GM23248 (cell line): Measurements from ENCODE around the gene SELENBP1. TPM values are rescaled to one million over a fixed set of nuclear protein-coding genes. Genes with fewer than 3 reads are reported as not detected.

ENCODE experiments used
- DNase-seq: peaks from one replicate; pipeline ENCODE4 v3.0.0-alpha.2; 2015
- H2AFZ ChIP-seq: fragments of 200-600 bp; sonication (generic); 2 replicates; pipeline ENCODE4 v1.6.1; 2016; ENCODE audit warnings: antibody characterized with exemption
- H3F3A ChIP-seq: fragments of 200-600 bp; sonication (generic); 2 replicates; pipeline ENCODE4 v1.6.1; 2016; ENCODE audit warnings: mild to moderate bottlenecking, antibody characterized with exemption, mixed run types; ENCODE audit not compliant: insufficient read depth
- H3K27ac ChIP-seq: fragments of 200-600 bp; sonication (generic); 2 replicates; pipeline ENCODE4 v1.5.1; 2016; ENCODE audit warnings: mild to moderate bottlenecking
- H3K27me3 ChIP-seq: fragments of 200-600 bp; sonication (generic); replicated peaks from 2 replicates; pipeline ENCODE4 v1.6.1; 2016; ENCODE audit warnings: mild to moderate bottlenecking; ENCODE audit not compliant: insufficient read depth
- H3K36me3 ChIP-seq: fragments of 200-600 bp; sonication (generic); 2 replicates; pipeline ENCODE4 v1.6.1; 2016; ENCODE audit warnings: low read depth, mild to moderate bottlenecking
- H3K4me1 ChIP-seq: fragments of 200-600 bp; sonication (generic); 2 replicates; pipeline ENCODE4 v1.6.1; 2016; ENCODE audit warnings: mild to moderate bottlenecking; ENCODE audit not compliant: insufficient read depth
- H3K4me2 ChIP-seq: fragments of 200-600 bp; sonication (generic); one replicate; pipeline ENCODE4 v1.6.1; 2016; ENCODE audit warnings: mild to moderate bottlenecking; ENCODE audit not compliant: unreplicated experiment
- H3K4me3 ChIP-seq: fragments of 200-600 bp; sonication (generic); 2 replicates; pipeline ENCODE4 v1.5.1; 2016; ENCODE audit warnings: mild to moderate bottlenecking
- H3K79me2 ChIP-seq: fragments of 200-600 bp; sonication (generic); 2 replicates; pipeline ENCODE4 v1.6.1; 2016; ENCODE audit warnings: mild to moderate bottlenecking; ENCODE audit not compliant: insufficient read depth
- H3K9ac ChIP-seq: fragments of 200-600 bp; sonication (generic); 2 replicates; pipeline ENCODE4 v1.6.1; 2016; ENCODE audit warnings: mild to moderate bottlenecking
- H3K9me2 ChIP-seq: fragments of 200-600 bp; sonication (generic); 2 replicates; pipeline ENCODE4 v1.6.1; 2016; ENCODE audit warnings: mixed run types, mild to moderate bottlenecking, moderate library complexity; ENCODE audit not compliant: insufficient read depth
- H3K9me3 ChIP-seq: fragments of 200-600 bp; sonication (generic); one replicate; pipeline ENCODE4 v1.6.1; 2017; ENCODE audit warnings: low read depth
- H4K20me1 ChIP-seq: fragments of 200-600 bp; sonication (generic); 2 replicates; pipeline ENCODE4 v1.6.0; 2016; ENCODE audit not compliant: insufficient read depth
- EZH2 ChIP-seq: fragments of 200-600 bp; sonication (generic); IDR thresholded peaks from 2 replicates; pipeline ENCODE4 v1.6.1; 2018; ENCODE audit warnings: antibody characterized with exemption, mild to moderate bottlenecking; ENCODE audit not compliant: insufficient read depth, poor library complexity, severe bottlenecking
- EZH2phosphoT487 ChIP-seq: fragments of 200-600 bp; sonication (generic); IDR thresholded peaks from 2 replicates; pipeline ENCODE4 v1.6.1; 2018; ENCODE audit warnings: antibody characterized with exemption, moderate library complexity, mild to moderate bottlenecking, low read depth; ENCODE audit not compliant: insufficient read depth
- WGBS, 2 experiments: methylation state at CpG; one replicate each; pipeline ENCODE4 v1.1.6; 2015 to 2017; ENCODE audit warnings: low lambda C conversion rate in 2 of 2, low coverage in 1 of 2; ENCODE audit errors: missing lambda C conversion rate in 2 of 2; 5-methylcytosine and 5-hydroxymethylcytosine counted together
- in situ Hi-C: fragments of 300-500 bp; cut with MboI; formaldehyde crosslinking; loops from 2 replicates; pipeline ENCODE4 v1.15.0; 2020
- polyA plus RNA-seq: library from polyadenylated mRNA; unstranded; fragments of >200 nt; fragmentation: Nextera tagmentation; extraction: Ambion mirVana; gene quantifications from 2 replicates; pipeline ENCODE4 v1.2.1, GENCODE V29; 2016
- total RNA-seq: library from RNA; depleted of rRNA; stranded (reverse); fragments of >200 nt; shearing (Covaris generic); gene quantifications from 2 replicates; pipeline ENCODE4 v1.2.3, GENCODE V29; 2014

SELENBP1 gene
- total and polyA plus RNA-seq, 2 experiments from 2014 or later = 3.0 to 4.0 TPM

DNA sequence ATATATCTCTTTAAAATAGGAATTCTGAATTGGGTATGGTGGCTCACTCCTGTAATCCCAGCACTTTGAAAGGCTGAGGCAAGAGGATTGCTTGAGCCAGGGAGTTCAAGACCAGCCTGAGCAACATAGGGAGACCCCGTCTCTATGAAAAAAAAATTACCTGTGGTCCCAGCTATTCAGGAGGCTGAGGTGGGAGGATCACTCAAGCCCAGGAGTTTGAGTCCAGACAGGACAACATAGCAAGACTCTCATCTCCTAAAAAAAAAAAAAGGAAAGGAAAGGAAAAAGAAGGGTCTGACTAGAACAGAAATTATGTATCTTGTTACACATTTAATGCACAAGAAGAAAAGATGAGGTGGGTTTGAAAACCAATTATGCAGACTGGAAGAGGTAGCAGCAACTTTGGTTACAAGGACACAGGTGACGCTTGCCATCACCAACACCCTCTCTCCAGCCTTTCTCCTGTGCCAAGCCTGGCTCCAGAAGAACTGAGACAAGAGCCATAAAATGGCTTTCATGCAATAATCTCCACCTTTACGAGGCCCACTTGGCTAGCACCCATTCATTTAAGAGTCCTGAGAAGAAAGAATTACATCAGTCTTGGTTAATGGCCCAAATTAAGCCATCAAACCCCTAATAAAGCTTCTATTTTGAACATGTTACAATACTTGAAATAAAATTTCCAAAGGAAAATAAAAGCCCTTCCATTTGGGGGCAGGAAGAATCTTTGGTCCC is 4.8 kb upstream of the SELENBP1 start:
- in situ Hi-C loops = no loop called here
- H4K20me1 ChIP-seq = no peaks in the 10 kb centered on the region
- no peaks in the 10 kb centered on the region for H3K27me3 ChIP-seq
- H3K79me2 ChIP-seq = no peaks in the 10 kb centered on the region
- TF ChIP-seq EZH2phosphoT487 = no peak
- no peak for TF ChIP-seq EZH2
- no peak overlapping the region for H3K4me2 ChIP-seq
- WGBS, 2 experiments = 36 to 40% methylated on average over 3 of the region's 3 CpGs
- no peaks in the 10 kb centered on the region for H3F3A ChIP-seq
- no peak overlapping the region for H3K9ac ChIP-seq
- no peaks in the 10 kb centered on the region for H3K9me3 ChIP-seq
- H3K36me3 ChIP-seq = no peaks in the 10 kb centered on the region
- H3K4me3 ChIP-seq = no peak overlapping the region
- H3K4me1 ChIP-seq = 0 out of 2 replicates have a peak, but pooled peaks cover 3% of the 10 kb centered on the region
- no peak overlapping the region for H2AFZ ChIP-seq
- no peak for DNase-seq
- H3K27ac ChIP-seq = no peak overlapping the region
- H3K9me2 ChIP-seq = no peaks in the 10 kb centered on the region

DNA sequence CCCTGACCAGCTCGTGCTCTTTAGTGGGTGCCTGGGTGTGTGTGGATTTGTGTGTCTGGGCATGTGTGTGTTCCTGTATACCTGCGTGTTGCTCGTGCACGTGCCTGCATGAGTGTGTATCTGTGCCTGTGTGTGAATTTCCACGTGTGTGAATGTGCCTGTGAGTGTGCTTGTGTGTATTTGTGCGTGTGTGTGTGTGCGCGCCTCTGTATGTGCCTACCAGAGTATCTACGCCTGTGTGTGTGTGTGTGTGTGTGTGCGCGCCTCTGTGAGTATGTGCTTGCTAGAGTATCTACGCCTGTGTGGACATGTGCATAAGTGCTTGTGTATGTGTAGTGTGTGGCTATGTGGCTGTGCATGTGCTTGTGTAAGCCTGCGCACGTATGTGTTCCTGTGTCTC is 691 bp upstream of the SELENBP1 start:
- H3K9ac ChIP-seq = no peak overlapping the region
- no peak for DNase-seq
- WGBS, 2 experiments = 96% methylated on average over 14 of the region's 14 CpGs

DNA sequence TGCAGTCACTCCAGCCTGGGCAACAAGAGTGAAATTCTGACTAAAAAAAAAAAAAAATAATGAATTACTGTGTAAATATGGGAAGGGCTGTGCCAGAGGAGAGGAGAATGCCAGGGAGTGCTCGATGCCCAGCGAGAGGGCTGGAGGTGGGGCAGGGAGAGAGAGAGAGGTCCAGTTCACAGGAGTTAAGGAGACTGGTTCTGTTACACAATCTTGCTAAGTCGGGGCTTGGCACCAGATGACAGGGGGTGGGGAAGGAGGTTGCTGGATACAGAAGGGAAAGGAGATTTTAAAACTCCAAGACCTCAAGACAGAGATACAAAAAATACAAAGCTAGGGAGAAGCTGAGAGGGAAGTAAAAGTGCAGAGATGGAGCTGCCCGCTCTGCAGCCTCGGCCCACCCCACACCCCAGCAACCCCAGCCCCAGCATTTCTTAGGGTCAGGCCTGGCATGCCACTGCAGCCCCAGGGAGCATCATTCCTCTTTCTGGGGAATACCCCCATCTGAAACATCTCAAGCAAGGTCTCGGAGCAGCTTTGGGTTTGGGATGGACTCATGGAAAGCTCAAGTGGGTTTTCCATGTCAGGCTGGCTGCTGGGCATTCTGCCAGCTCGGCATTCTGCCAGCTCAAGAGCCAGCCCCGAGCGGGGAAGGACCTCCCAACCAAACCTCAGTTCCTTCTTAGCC is 991 bp downstream of the SELENBP1 start:
- DNase-seq = peak; percentile 70
- peak overlapping the region; percentile 49 for H3K4me2 ChIP-seq
- no peaks in the 10 kb centered on the region for H3K79me2 ChIP-seq
- no peak overlapping the region for H2AFZ ChIP-seq
- no peaks in the 10 kb centered on the region for H3K36me3 ChIP-seq
- H3K4me3 ChIP-seq = 0 out of 2 replicates have a peak overlapping the region, but pooled peaks have one; percentile 47
- WGBS, 2 experiments = 6 to 11% methylated on average over 9 of the region's 9 CpGs
- H3K27me3 ChIP-seq = no peaks in the 10 kb centered on the region
- in situ Hi-C loops = no loop called here
- H3K9me2 ChIP-seq = no peaks in the 10 kb centered on the region
- no peaks in the 10 kb centered on the region for H3F3A ChIP-seq
- H4K20me1 ChIP-seq = no peaks in the 10 kb centered on the region
- no peaks in the 10 kb centered on the region for H3K9me3 ChIP-seq
- TF ChIP-seq EZH2 = no peak
- no peak for TF ChIP-seq EZH2phosphoT487
- H3K4me1 ChIP-seq = peaks cover 16% of the 10 kb centered on the region; the same call in 1 of the 2 replicates
- H3K27ac ChIP-seq = no peak overlapping the region
- H3K9ac ChIP-seq = no peak overlapping the region

More for the DNA sequence above, 691 bp upstream of the SELENBP1 start:
- Histone ChIP-seq H3K4me3 (no peak overlapping the region), H3F3A (no peaks in the 10 kb centered on the region), H3K4me2 (no peak overlapping the region), H3K27ac (no peak overlapping the region), H3K4me1 (peaks cover 16% of the 10 kb centered on the region; the same call in 1 of the 2 replicates), H3K9me2 (no peaks in the 10 kb centered on the region), H3K79me2 (no peaks in the 10 kb centered on the region), H3K36me3 (no peaks in the 10 kb centered on the region), H3K27me3 (no peaks in the 10 kb centered on the region), H2AFZ (no peak overlapping the region), H3K9me3 (no peaks in the 10 kb centered on the region), H4K20me1 (no peaks in the 10 kb centered on the region)
- in situ Hi-C loops = no loop called here
- TF ChIP-seq EZH2phosphoT487 (no peak), EZH2 (no peak)

DNA sequence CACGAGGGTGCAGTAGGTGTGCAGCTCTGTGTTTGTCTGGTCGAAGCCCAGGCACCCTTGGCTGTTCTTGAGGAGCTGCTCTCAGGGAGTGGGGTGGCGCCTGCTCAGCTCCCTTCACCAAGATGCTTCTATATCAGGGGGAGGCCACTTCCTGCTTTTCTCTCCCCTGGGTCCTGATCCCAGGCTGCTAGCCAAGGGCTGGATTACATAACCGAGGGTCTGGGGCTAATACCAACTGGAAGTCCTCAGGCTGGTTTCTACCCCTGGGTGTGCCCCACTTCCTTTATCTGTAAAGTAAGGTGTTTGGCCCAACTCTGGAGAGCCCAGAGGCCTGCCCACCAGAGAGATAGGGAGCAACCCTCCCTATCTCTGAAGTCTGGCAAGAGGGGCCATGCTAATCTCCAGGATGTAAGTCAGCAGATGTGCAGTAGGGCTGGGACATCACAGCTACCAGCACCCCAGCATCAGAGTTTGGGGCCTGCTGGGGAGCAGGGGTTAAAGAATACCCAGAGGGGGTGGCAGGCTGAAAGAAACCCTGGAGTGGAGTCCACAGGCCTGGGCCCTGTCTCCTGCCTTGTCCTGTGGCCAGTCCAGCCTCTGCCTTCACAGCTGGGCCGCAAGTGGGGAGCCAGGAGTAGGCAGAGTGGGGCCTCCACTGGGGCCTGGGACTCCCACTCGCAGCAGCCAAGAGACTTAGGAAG is 2.1 kb downstream of the SELENBP1 start:
- Histone ChIP-seq H3K27ac (no peak overlapping the region), H3K9ac (no peak overlapping the region), H3K4me2 (no peak overlapping the region), H3K9me2 (no peaks in the 10 kb centered on the region), H3K4me3 (no peak overlapping the region), H3K36me3 (no peaks in the 10 kb centered on the region), H2AFZ (no peak overlapping the region), H3K4me1 (peaks cover 16% of the 10 kb centered on the region; the same call in 1 of the 2 replicates), H3K79me2 (no peaks in the 10 kb centered on the region), H3K9me3 (no peaks in the 10 kb centered on the region), H3F3A (no peaks in the 10 kb centered on the region), H3K27me3 (no peaks in the 10 kb centered on the region), H4K20me1 (no peaks in the 10 kb centered on the region)
- no peak for DNase-seq
- in situ Hi-C loops = no loop called here
- no peak for TF ChIP-seq EZH2
- TF ChIP-seq EZH2phosphoT487 = no peak
- WGBS, 2 experiments = 74 to 78% methylated on average over 6 of the region's 6 CpGs
